Astrocyte (in vitro differentiated cells and primary cell): Measurements from ENCODE around the gene PKNOX2. TPM values are rescaled to one million over a fixed set of nuclear protein-coding genes. Genes with fewer than 3 reads are reported as not detected.

Source experiments
- DNase-seq: peaks from one replicate; pipeline ENCODE4 v3.0.0-alpha.2; 2010; ENCODE audit warnings: low read depth
- FAIRE-seq: peaks from 2 replicates; lab custom pipeline; 2011; peaks lifted over from hg19 to GRCh38; lab: Jason Lieb, UNC
- H2AFZ ChIP-seq: 2 replicates; pipeline ENCODE4 v1.6.0; 2012; ENCODE audit warnings: low read depth, low read length, inconsistent platforms
- H3K27ac ChIP-seq: 2 replicates; pipeline ENCODE4 v1.5.1; 2011; ENCODE audit warnings: low read depth, low read length, inconsistent platforms
- H3K27me3 ChIP-seq: 2 replicates; pipeline ENCODE4 v1.6.0; 2011; ENCODE audit warnings: low read length, inconsistent platforms; ENCODE audit not compliant: insufficient read depth
- H3K36me3 ChIP-seq: 2 replicates; pipeline ENCODE4 v1.5.1; 2011; ENCODE audit warnings: low read length, inconsistent platforms; ENCODE audit not compliant: insufficient read depth
- H3K4me1 ChIP-seq: 2 replicates; pipeline ENCODE4 v1.5.1; 2011; ENCODE audit warnings: low read length, inconsistent platforms; ENCODE audit not compliant: insufficient read depth
- H3K4me2 ChIP-seq: 2 replicates; pipeline ENCODE4 v1.6.0; 2012; ENCODE audit warnings: low read length, inconsistent platforms
- H3K4me3 ChIP-seq: 2 replicates; pipeline ENCODE4 v1.5.1; 2011; ENCODE audit warnings: low read depth, mild to moderate bottlenecking, low read length, inconsistent platforms; ENCODE audit not compliant: insufficient read depth
- H3K79me2 ChIP-seq: 2 replicates; pipeline ENCODE4 v1.6.0; 2012; ENCODE audit warnings: mild to moderate bottlenecking, low read length, inconsistent platforms; ENCODE audit not compliant: insufficient read depth
- H3K9ac ChIP-seq: 2 replicates; pipeline ENCODE4 v1.6.0; 2012; ENCODE audit warnings: mild to moderate bottlenecking, low read length, inconsistent platforms
- H3K9me3 ChIP-seq: 2 replicates; pipeline ENCODE4 v1.5.1; 2012; ENCODE audit warnings: low read depth, mild to moderate bottlenecking, low read length, inconsistent platforms; ENCODE audit not compliant: insufficient read depth
- H4K20me1 ChIP-seq: 2 replicates; pipeline ENCODE4 v1.6.0; 2012; ENCODE audit warnings: low read length, inconsistent platforms; ENCODE audit not compliant: insufficient read depth
- H3K27ac Mint-ChIP-seq: one replicate; pipeline ENCODE4 v1.8.0; 2021; ENCODE audit warnings: mild to moderate bottlenecking, mixed read lengths; ENCODE audit not compliant: unreplicated experiment
- H3K27me3 Mint-ChIP-seq: one replicate; pipeline ENCODE4 v1.8.0; 2021; ENCODE audit warnings: low read depth, mixed read lengths; ENCODE audit not compliant: unreplicated experiment
- H3K36me3 Mint-ChIP-seq: one replicate; pipeline ENCODE4 v1.8.0; 2021; ENCODE audit warnings: low read depth, mixed read lengths; ENCODE audit not compliant: unreplicated experiment
- H3K4me1 Mint-ChIP-seq: one replicate; pipeline ENCODE4 v1.8.0; 2021; ENCODE audit warnings: low read depth, mixed read lengths; ENCODE audit not compliant: unreplicated experiment
- H3K4me3 Mint-ChIP-seq: one replicate; pipeline ENCODE4 v1.8.0; 2021; ENCODE audit warnings: mild to moderate bottlenecking, moderate library complexity, mixed read lengths; ENCODE audit not compliant: unreplicated experiment
- H3K9me3 Mint-ChIP-seq: one replicate; pipeline ENCODE4 v1.8.0; 2021; ENCODE audit warnings: mild to moderate bottlenecking, mixed read lengths; ENCODE audit not compliant: unreplicated experiment
- EZH2 ChIP-seq: IDR thresholded peaks from 2 replicates; pipeline ENCODE4 v1.6.1; 2012; ENCODE audit warnings: mild to moderate bottlenecking, low read length, inconsistent platforms; ENCODE audit not compliant: insufficient read depth
- total RNA-seq: library from RNA; stranded (reverse); gene quantifications from 2 replicates; pipeline ENCODE4 v1.2.1, GENCODE V29; 2021
- TF ChIP-seq, protein P1 (sequence below): IDR thresholded peaks from 2 replicates; pipeline ENCODE4 v1.5.1; 2011; ENCODE audit warnings: low read depth, mild to moderate bottlenecking, inconsistent platforms, low read length, moderate library complexity; ENCODE audit not compliant: insufficient read depth

Gene PKNOX2
- total RNA-seq, 1 donor from 2014 or later = 53.4 TPM

DNA sequence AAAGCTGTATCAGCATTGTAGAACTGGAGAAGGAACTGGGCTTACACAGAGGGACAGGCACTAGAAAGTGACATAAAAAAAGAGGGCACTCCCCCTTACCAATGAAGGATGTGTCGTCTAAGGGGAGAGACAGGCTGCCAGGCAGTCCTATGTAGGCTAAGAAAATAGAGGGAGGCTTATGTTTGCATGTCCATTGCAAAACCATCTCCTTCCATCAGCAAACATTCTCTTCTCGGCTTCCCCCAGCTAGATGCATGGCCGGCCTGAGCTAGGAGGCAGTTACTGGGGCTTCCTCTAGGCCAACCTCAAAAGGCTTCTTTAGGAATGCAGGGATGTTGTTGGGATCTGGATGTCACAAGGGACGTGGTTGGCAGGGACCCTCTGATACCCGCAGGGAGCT, 139.1 kb downstream of the PKNOX2 start:
- no peak for DNase-seq
- H3K9me3 Mint-ChIP-seq = no peaks in the 10 kb centered on the region
- peaks cover 41% of the 10 kb centered on the region for H3K4me1 Mint-ChIP-seq
- no peak overlapping the region for H3K4me3 ChIP-seq
- peaks cover 14% of the 10 kb centered on the region for H3K4me1 ChIP-seq
- no peaks in the 10 kb centered on the region for H3K27me3 Mint-ChIP-seq
- no peaks in the 10 kb centered on the region for H3K36me3 ChIP-seq
- H3K4me3 Mint-ChIP-seq = no peak overlapping the region
- FAIRE-seq = no peak
- H4K20me1 ChIP-seq = peaks cover 6% of the 10 kb centered on the region
- H3K9me3 ChIP-seq = no peaks in the 10 kb centered on the region
- TF ChIP-seq, protein P1, sequence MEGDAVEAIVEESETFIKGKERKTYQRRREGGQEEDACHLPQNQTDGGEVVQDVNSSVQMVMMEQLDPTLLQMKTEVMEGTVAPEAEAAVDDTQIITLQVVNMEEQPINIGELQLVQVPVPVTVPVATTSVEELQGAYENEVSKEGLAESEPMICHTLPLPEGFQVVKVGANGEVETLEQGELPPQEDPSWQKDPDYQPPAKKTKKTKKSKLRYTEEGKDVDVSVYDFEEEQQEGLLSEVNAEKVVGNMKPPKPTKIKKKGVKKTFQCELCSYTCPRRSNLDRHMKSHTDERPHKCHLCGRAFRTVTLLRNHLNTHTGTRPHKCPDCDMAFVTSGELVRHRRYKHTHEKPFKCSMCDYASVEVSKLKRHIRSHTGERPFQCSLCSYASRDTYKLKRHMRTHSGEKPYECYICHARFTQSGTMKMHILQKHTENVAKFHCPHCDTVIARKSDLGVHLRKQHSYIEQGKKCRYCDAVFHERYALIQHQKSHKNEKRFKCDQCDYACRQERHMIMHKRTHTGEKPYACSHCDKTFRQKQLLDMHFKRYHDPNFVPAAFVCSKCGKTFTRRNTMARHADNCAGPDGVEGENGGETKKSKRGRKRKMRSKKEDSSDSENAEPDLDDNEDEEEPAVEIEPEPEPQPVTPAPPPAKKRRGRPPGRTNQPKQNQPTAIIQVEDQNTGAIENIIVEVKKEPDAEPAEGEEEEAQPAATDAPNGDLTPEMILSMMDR = no peak
- TF ChIP-seq EZH2 = no peak
- H3K27ac ChIP-seq = no peak overlapping the region
- H3K27ac Mint-ChIP-seq = no peak overlapping the region
- peaks cover 8% of the 10 kb centered on the region for H3K36me3 Mint-ChIP-seq
- H3K79me2 ChIP-seq = no peaks in the 10 kb centered on the region
- no peak overlapping the region for H2AFZ ChIP-seq
- H3K9ac ChIP-seq = no peak overlapping the region
- H3K4me2 ChIP-seq = no peak overlapping the region
- H3K27me3 ChIP-seq = no peaks in the 10 kb centered on the region

DNA sequence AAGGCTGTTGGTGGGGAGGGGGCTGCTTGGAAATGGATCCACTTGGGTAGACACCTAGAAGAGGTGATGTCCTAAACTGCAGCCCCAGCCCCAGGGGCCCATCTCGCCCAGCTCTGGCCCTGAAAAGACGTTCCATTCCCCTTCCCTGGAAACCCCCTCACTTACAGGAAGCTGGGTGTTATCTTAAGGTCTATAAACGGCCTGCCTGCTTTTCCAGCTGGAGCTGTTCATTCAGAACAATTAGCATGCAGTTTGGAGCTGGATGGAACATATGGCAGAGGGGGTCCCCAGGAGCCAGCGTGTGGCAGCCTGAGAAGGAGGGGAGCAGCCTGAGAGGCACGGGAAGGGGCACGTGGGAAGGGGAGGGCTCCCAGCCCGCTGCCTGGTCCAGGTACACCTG, 139.6 kb downstream of the PKNOX2 start:
- peaks cover 14% of the 10 kb centered on the region for H3K4me1 ChIP-seq

DNA sequence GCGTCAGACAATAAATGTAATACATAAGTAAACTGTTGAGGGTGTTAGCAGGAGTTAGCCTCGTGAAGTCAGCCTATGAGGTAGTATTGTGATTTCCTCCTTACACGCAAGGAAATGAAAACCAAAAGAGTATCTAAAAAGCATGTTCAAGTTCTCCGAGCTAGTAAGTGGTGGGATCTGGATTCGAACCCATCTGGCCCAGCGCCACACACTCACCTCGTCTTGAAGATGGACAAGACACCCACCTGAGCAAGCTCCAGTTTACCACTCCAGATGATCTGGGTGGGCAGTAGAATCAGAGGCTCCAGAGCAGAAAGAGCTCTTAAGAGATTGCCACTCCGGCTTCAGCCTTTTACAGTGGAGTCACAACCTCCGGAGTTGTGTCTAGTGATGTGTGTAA, 140.3 kb downstream of the PKNOX2 start:
- Mint-ChIP-seq H3K9me3 (no peaks in the 10 kb centered on the region), H3K36me3 (peaks cover 8% of the 10 kb centered on the region), H3K27ac (no peak overlapping the region), H3K4me3 (no peak overlapping the region), H3K4me1 (peaks cover 40% of the 10 kb centered on the region), H3K27me3 (no peaks in the 10 kb centered on the region)
- Histone ChIP-seq H3K9me3 (no peaks in the 10 kb centered on the region), H3K4me3 (no peak overlapping the region), H3K36me3 (no peaks in the 10 kb centered on the region), H3K4me2 (no peak overlapping the region), H3K79me2 (no peaks in the 10 kb centered on the region), H3K9ac (no peak overlapping the region), H3K27ac (no peak overlapping the region), H3K4me1 (peaks cover 13% of the 10 kb centered on the region), H2AFZ (no peak overlapping the region), H3K27me3 (no peaks in the 10 kb centered on the region), H4K20me1 (peaks cover 6% of the 10 kb centered on the region)
- FAIRE-seq (no peak), DNase-seq (no peak)
- no peak for TF ChIP-seq EZH2
- TF ChIP-seq, protein P1 = no peak

More for the DNA sequence above, 139.6 kb downstream of the PKNOX2 start:
- peaks cover 8% of the 10 kb centered on the region for H3K36me3 Mint-ChIP-seq
- Histone ChIP-seq H3K9me3 (no peaks in the 10 kb centered on the region), H3K4me2 (no peak overlapping the region), H3K36me3 (no peaks in the 10 kb centered on the region), H3K27ac (no peak overlapping the region), H4K20me1 (peaks cover 6% of the 10 kb centered on the region), H3K79me2 (no peaks in the 10 kb centered on the region), H3K27me3 (no peaks in the 10 kb centered on the region), H3K4me3 (no peak overlapping the region), H3K9ac (no peak overlapping the region), H2AFZ (no peak overlapping the region)
- H3K4me3 Mint-ChIP-seq = no peak overlapping the region
- H3K4me1 Mint-ChIP-seq = peaks cover 44% of the 10 kb centered on the region
- DNase-seq (no peak), FAIRE-seq (no peak)
- no peaks in the 10 kb centered on the region for H3K27me3 Mint-ChIP-seq
- H3K9me3 Mint-ChIP-seq = no peaks in the 10 kb centered on the region
- H3K27ac Mint-ChIP-seq = no peak overlapping the region
- TF ChIP-seq EZH2 = no peak
- TF ChIP-seq, protein P1 = no peak
